ENCODE measurements around the gene ANKMY1. TPM values are rescaled to one million over a fixed set of nuclear protein-coding genes. Genes with fewer than 3 reads are reported as not detected.
"Not testable (repeated sequence)": the region's sequence is repeated elsewhere in the genome, so short reads cannot be mapped to it uniquely, and the experiment has no call there.

Gene ANKMY1
- total RNA-seq, 2 donors from 2014 or later: 18.5 to 19.9 TPM

GRCh38 chr2:240571314-240571973, 13.7 kb upstream of the ANKMY1 start:
- DNase-seq: peak in 1 of 2 donors; percentile 17
- intact Hi-C loops (cut with DNase I, micrococcal nuclease): no loop called here
- ATAC-seq: no peak

GRCh38 chr2:240570531-240571313, 12.9 kb upstream of the ANKMY1 start:
- no peak for ATAC-seq
- peak; percentile 8 to 25 for DNase-seq
- intact Hi-C loops (cut with DNase I, micrococcal nuclease): no loop called here

- DNase-seq (peak in 1 of 2 donors; percentile 36), ATAC-seq (no peak)
- intact Hi-C loops (cut with DNase I, micrococcal nuclease): no loop called here
Observed at GRCh38 chr2:240569998-240570530, 12.3 kb upstream of the ANKMY1 start.

GRCh38 chr2:240569523-240569997, 11.8 kb upstream of the ANKMY1 start:
- no peak for ATAC-seq
- intact Hi-C loops (cut with DNase I, micrococcal nuclease): no loop called here
- peak in 1 of 2 donors; percentile 33 for DNase-seq

- intact Hi-C loops (cut with DNase I, micrococcal nuclease): no loop called here
- DNase-seq: peak; percentile 52 to 77
- peak; percentile 16 for ATAC-seq
Observed at GRCh38 chr2:240568678-240569522, 11.1 kb upstream of the ANKMY1 start.

- ATAC-seq (peak; percentile 33), DNase-seq (peak; percentile 43 to 68)
- intact Hi-C loops (cut with DNase I, micrococcal nuclease): no loop called here
Observed at GRCh38 chr2:240567872-240568677, 10.3 kb upstream of the ANKMY1 start, which contains the start of gene RNPEPL1. Gene RNPEPL1 (plus strand): TSS chr2:240568484. CDS start chr2:240568587, 103 bp downstream.

GRCh38 chr2:240567137-240567871, 9.5 kb upstream of the ANKMY1 start:
- intact Hi-C loops (cut with DNase I, micrococcal nuclease): no loop called here
- peak; percentile 24 for ATAC-seq
- DNase-seq: peak; percentile 49 to 57

GRCh38 chr2:240566203-240567136, 8.7 kb upstream of the ANKMY1 start:
- ATAC-seq: peak; percentile 71
- intact Hi-C loops (cut with DNase I, micrococcal nuclease): no loop called here
- peak; percentile 98 for DNase-seq

GRCh38 chr2:240565333-240566202, 7.8 kb upstream of the ANKMY1 start:
- ATAC-seq (peak; percentile 40), DNase-seq (peak; percentile 84 to 91)
- intact Hi-C loops (cut with DNase I, micrococcal nuclease): no loop called here

- no peak for ATAC-seq
- peak in 1 of 2 donors; percentile 26 for DNase-seq
- intact Hi-C loops (cut with DNase I, micrococcal nuclease): no loop called here
Observed at GRCh38 chr2:240564561-240565332, 7.0 kb upstream of the ANKMY1 start.

GRCh38 chr2:240563951-240564560, 6.3 kb upstream of the ANKMY1 start:
- peak; percentile 6 to 25 for DNase-seq
- intact Hi-C loops (cut with DNase I, micrococcal nuclease): no loop called here
- no peak for ATAC-seq

GRCh38 chr2:240563231-240563630, 5.4 kb upstream of the ANKMY1 start:
- intact Hi-C loops (cut with DNase I, micrococcal nuclease); ATAC-seq: not testable (repeated sequence)
- DNase-seq: peak in 1 of 2 donors; percentile 15

- ATAC-seq: peak; percentile 0
- intact Hi-C loops (cut with DNase I, micrococcal nuclease): no loop called here
Observed at GRCh38 chr2:240561325-240561971, 3.7 kb upstream of the ANKMY1 start.

More at GRCh38 chr2:240561325-240561971, 3.7 kb upstream of the ANKMY1 start:
- DNase-seq: peak; percentile 28 to 29

Data from left colon (tissue), 2 donors.